Measurements from ENCODE around the gene MIEF2. TPM values are rescaled to one million over a fixed set of nuclear protein-coding genes. Genes with fewer than 3 reads are reported as not detected.

The MIEF2 gene
- total and polyA plus RNA-seq, 2 donors (not counting 3 experiments of a cell fraction or from before 2014, with no cell fraction given), result 8.3 to 22.7 TPM

DNA sequence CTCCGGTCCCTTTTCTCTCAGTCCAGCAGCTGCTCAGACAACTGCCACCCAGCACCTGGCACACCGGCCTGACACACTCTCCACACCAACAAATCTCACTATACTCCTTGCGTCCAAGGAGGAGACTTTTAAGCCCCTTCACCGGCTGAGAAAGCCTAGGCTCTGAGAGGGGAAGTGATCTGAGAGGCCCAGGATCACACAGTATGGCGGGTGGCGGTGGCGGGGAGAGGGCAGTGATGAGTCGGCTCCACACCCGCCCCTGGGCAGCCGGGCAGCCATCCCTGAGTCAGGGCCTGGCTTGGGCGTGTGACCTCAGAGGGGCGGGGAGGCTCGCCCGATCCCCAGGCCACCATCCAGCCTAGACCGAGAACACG, 2.5 kb upstream of the MIEF2 start:
- Histone ChIP-seq H3K9me3 (replicated peaks; ENCODE audit: control insufficient read depth, insufficient read depth, low read length) (no peaks in the 10 kb centered on the region), H3K4me3 (replicated peaks in 1 of 3; ENCODE audit: insufficient read depth in 1 of 3, low read depth in 1 of 3, low read length in 3 of 3) (peak overlapping the region; percentile 66 to 84 (median 82)), H3K9ac (replicated peaks; ENCODE audit: extremely low read depth, insufficient read depth, low read length) (peak overlapping the region; percentile 82), H3K4me1 (ENCODE audit: control insufficient read depth, extremely low read depth, insufficient read depth, low read length) (peaks cover 14% of the 10 kb centered on the region), H3K9me1 (replicated peaks; ENCODE audit: control insufficient read depth, extremely low read depth, insufficient read depth, low read length) (no peaks in the 10 kb centered on the region), H3K27ac (ENCODE audit: insufficient read depth, low read depth, low read length) (peak overlapping the region; percentile 85), H2AFZ (ENCODE audit: low read depth, low read length) (peak overlapping the region; percentile 86), H3K4me2 (ENCODE audit: insufficient read depth, low read length) (peak overlapping the region; percentile 26), H4K20me1 (replicated peaks; ENCODE audit: control insufficient read depth, extremely low read depth, insufficient read depth, low read length) (no peaks in the 10 kb centered on the region), H3K36me3 (ENCODE audit: control insufficient read depth in 2 of 2, extremely low read depth in 1 of 2, insufficient read depth in 2 of 2, low read length in 2 of 2) (peaks cover 4 to 34% of the 10 kb centered on the region in 2 experiments), H3K27me3 (ENCODE audit: control insufficient read depth in 2 of 2, insufficient read depth in 2 of 2, low read length in 2 of 2) (no peaks in the 10 kb centered on the region), H3K79me2 (ENCODE audit: control insufficient read depth, insufficient read depth, low read length) (peaks cover 23% of the 10 kb centered on the region)
- FAIRE-seq, result no peak
- peak; percentile 65 for DNase-seq (ENCODE audit: low read depth, low spot score)
- ChIA-PET POLR2A (no interaction called here), CTCF (interaction anchor here (2.5 kb wide), 1 partner anchor 10 kb away, joined by 12 read pairs; no protein-coding TSS in a partner anchor)
- TF ChIP-seq POLR2AphosphoS5 (IDR thresholded peaks at IDR 0.05; ENCODE audit: insufficient read depth, low read depth, low read length), result peak; percentile 24
- TF ChIP-seq, protein P1, sequence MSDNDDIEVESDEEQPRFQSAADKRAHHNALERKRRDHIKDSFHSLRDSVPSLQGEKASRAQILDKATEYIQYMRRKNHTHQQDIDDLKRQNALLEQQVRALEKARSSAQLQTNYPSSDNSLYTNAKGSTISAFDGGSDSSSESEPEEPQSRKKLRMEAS (IDR thresholded peaks at IDR 0.05; ENCODE audit: insufficient read depth, insufficient read length), result no peak
- intact Hi-C loops (cut with micrococcal nuclease) (no loop called here), dilution Hi-C loops (cut with MboI; ENCODE audit: extremely low pct_ligation_motif_present, low sequenced_read_pairs) (no loop called here)
- BruUV-seq (replicated peaks), result no TSS peak

DNA sequence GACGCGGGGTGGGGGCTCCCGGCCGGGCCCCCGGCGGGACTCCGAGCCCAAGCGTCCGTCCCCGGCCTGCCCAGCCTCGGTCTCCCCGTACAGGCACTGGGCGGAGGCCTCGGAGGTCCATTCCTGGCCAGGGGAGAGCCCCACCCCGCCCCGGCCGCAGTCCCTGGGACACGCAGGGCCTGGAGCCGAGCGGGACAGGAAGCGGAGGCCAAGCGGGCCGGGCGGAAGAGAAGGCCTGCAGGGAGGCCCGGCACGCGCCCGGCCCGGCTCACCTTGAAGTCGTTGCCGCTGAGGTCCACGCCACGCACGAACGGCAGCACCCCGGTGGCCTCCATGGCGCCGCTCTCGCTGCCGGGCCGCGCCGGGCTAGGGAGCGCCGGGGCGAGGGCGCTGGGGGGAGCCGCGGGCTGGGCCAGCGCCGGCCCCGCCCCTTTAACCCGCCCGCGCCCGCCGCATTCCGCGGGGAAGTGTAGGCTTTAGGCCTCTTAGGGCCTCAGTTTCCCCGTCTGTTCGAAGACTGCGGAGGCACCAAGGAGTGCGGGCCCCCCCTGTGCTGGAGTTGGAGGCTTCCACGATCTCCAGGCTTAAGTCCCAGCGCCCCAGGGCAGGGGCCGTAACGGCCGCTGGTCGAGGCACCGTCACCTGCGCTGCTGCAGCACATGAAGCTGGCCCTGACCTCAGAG, 2.0 kb upstream of the MIEF2 start, which contains the start of gene FLII:
Gene FLII, minus strand, starts transcription at position 383 of the 683 bp plus-strand sequence. Its CDS starts 48 bp downstream, at position 335.
- Histone ChIP-seq H3K9ac (replicated peaks; ENCODE audit: extremely low read depth, insufficient read depth, low read length) (peak within 1 kb of the TSS; percentile 82), H3K36me3 (ENCODE audit: control insufficient read depth in 2 of 2, extremely low read depth in 1 of 2, insufficient read depth in 2 of 2, low read length in 2 of 2) (peaks cover 0 to 31% of the 10 kb centered on the region in 2 experiments), H2AFZ (ENCODE audit: low read depth, low read length) (peak within 1 kb of the TSS; percentile 86), H3K27me3 (ENCODE audit: control insufficient read depth in 2 of 2, insufficient read depth in 2 of 2, low read length in 2 of 2) (no peaks in the 10 kb centered on the region), H3K4me2 (ENCODE audit: insufficient read depth, low read length) (peak within 1 kb of the TSS; percentile 26), H3K9me3 (replicated peaks; ENCODE audit: control insufficient read depth, insufficient read depth, low read length) (no peaks in the 10 kb centered on the region), H3K4me1 (ENCODE audit: control insufficient read depth, extremely low read depth, insufficient read depth, low read length) (peaks cover 14% of the 10 kb centered on the region), H3K9me1 (replicated peaks; ENCODE audit: control insufficient read depth, extremely low read depth, insufficient read depth, low read length) (no peaks in the 10 kb centered on the region), H3K27ac (ENCODE audit: insufficient read depth, low read depth, low read length) (peak within 1 kb of the TSS; percentile 85), H3K4me3 (replicated peaks in 1 of 3; ENCODE audit: insufficient read depth in 1 of 3, low read depth in 1 of 3, low read length in 3 of 3) (peak within 1 kb of the TSS; percentile 66 to 84 (median 82)), H3K79me2 (ENCODE audit: control insufficient read depth, insufficient read depth, low read length) (peaks cover 23% of the 10 kb centered on the region), H4K20me1 (replicated peaks; ENCODE audit: control insufficient read depth, extremely low read depth, insufficient read depth, low read length) (no peaks in the 10 kb centered on the region)
- peak; percentile 75 for FAIRE-seq
- POLR2A ChIA-PET, result no interaction called here
- TF ChIP-seq JUN (IDR thresholded peaks at IDR 0.05; ENCODE audit: borderline replicate concordance, insufficient read depth, insufficient read length, low read depth) (no peak), POLR2AphosphoS5 (IDR thresholded peaks at IDR 0.05; ENCODE audit: insufficient read depth, low read depth, low read length) (peak; percentile 63), POLR2A (IDR thresholded peaks at IDR 0.05; ENCODE audit: low read depth, low read length) (peak; percentile 81)
- intact Hi-C loops (cut with micrococcal nuclease) (no loop called here), dilution Hi-C loops (cut with MboI; ENCODE audit: extremely low pct_ligation_motif_present, low sequenced_read_pairs) (no loop called here)
- peak; percentile 48 for DNase-seq (ENCODE audit: low read depth, low spot score)
- CTCF ChIA-PET, result interaction anchor here (2.5 kb wide), 1 partner anchor 10 kb away, joined by 12 read pairs; no protein-coding TSS in a partner anchor
- TSS peak; percentile 14 for BruUV-seq (replicated peaks)
